Measurements from ENCODE around the gene C10orf88. TPM values are rescaled to one million over a fixed set of nuclear protein-coding genes. Genes with fewer than 3 reads are reported as not detected.
A peak's percentile ranks its signal among the peaks of the same experiment; 100 is the strongest.

The C10orf88 gene
- total RNA-seq, 1 donor, result 7.8 TPM

DNA sequence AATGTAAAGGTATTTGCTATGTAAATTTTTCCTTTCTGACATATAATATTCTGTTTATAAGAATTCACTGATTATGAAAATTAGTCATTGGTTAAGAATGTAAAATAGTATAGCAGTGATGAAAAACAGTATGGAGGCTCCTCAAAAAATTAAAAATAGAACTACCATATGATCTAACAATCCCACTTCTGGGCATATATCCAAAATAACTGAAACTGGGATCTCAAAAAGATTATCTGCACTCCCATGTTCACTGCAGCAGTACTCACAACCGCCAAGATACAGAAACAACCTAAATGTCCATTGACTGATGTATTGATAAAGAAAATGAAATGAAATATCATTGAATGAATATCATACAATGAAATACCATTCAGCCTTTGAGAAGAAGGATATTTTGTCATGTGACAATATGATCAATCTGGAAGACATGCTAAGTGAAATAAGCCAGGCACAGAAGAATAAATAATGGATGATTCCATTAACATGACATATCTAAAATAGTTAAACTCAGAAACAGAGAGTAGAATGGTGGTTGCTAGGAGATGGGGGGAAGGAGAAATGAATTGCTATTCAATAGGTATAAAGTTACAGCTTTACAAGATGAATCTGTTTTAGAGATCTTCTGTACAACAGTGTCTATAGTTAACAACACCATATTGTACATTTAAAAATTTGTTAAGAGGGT lies 14.0 kb downstream of the C10orf88 start:
- H3K4me3 ChIP-seq (ENCODE audit: low read depth, low read length), result no peak overlapping the region
- TF ChIP-seq, protein P1, sequence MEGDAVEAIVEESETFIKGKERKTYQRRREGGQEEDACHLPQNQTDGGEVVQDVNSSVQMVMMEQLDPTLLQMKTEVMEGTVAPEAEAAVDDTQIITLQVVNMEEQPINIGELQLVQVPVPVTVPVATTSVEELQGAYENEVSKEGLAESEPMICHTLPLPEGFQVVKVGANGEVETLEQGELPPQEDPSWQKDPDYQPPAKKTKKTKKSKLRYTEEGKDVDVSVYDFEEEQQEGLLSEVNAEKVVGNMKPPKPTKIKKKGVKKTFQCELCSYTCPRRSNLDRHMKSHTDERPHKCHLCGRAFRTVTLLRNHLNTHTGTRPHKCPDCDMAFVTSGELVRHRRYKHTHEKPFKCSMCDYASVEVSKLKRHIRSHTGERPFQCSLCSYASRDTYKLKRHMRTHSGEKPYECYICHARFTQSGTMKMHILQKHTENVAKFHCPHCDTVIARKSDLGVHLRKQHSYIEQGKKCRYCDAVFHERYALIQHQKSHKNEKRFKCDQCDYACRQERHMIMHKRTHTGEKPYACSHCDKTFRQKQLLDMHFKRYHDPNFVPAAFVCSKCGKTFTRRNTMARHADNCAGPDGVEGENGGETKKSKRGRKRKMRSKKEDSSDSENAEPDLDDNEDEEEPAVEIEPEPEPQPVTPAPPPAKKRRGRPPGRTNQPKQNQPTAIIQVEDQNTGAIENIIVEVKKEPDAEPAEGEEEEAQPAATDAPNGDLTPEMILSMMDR (IDR thresholded peaks at IDR 0.05; ENCODE audit: insufficient read depth, low read length), result no peak
- peak; percentile 86 for DNase-seq (ENCODE audit: low read depth)

DNA sequence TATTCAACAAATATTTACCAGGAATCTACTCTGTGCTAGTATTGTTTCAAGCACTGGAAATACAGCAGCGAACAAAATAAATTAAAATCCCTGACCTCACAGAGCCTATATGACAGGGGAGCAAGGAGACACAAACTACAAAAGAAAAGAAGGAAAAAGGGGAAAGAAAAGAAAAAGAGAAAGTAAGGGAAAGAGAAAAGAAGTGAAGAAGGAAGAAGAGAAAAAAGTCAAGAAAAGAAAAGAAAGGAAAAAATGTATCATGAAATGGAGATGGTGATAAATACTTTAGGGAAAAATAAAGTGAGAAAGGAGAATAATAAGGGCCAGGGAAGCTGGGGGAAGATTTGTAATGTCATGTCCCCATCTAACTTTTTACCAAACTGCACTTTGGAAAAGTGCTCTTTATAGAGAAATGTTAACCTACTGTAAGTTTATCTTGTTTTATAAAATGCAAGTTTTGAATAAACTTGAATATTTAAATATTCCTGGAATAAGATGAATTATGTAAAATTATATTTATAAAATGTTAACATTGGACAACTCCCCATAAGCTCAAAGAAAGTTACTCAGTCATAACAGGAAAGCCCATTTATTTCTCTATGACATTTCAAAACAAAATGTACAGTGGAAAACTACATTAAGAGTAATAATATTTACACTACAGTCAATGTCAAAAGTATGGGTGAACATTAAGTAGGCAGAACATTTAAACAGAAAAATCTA lies 14.7 kb downstream of the C10orf88 start:
- TF ChIP-seq, protein P1 (IDR thresholded peaks at IDR 0.05; ENCODE audit: insufficient read depth, low read length), result no peak
- no peak overlapping the region for H3K4me3 ChIP-seq (ENCODE audit: low read depth, low read length)
- no peak for DNase-seq (ENCODE audit: low read depth)

DNA sequence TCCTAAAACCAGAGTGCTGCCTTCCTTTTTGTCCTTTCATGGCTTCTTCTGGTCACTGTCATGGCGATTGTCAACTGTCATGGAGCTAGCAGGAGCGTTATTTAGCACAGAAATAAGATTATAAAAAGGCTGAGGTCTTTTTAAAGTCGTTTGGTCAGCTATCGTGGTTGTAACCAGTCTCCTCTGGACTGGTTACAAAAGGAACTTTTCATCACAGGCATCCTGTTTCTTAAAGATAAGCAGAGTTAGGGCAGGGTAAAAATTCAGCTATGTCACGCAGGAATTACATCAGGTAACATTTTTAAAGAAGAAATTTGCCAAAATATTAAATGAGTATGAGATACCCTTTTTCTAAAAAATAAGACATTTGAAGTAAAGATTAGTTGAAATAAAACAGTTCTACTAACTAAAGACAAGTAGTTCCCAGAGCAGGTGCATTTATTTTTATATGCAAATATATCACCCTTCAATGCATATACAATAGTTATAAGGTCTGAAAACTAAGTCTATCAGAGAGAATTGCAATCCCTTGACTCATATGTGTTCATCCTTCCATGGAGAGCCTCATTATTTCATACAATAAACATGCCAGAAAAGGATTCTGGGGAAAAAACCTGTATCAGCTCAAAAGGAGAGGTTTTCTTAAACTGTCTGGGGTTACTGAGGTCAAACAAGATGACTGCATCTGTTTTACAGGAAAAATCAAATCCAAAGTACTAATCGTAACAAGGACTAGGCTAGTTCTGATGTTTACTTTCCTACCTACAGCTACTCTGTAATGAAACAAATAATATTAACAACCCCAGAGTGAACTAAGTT lies 22.7 kb downstream of the C10orf88 start:
- DNase-seq (ENCODE audit: low read depth), result no peak
- H3K4me3 ChIP-seq (ENCODE audit: low read depth, low read length), result no peak overlapping the region
- TF ChIP-seq, protein P1 (IDR thresholded peaks at IDR 0.05; ENCODE audit: insufficient read depth, low read length), result no peak

DNA sequence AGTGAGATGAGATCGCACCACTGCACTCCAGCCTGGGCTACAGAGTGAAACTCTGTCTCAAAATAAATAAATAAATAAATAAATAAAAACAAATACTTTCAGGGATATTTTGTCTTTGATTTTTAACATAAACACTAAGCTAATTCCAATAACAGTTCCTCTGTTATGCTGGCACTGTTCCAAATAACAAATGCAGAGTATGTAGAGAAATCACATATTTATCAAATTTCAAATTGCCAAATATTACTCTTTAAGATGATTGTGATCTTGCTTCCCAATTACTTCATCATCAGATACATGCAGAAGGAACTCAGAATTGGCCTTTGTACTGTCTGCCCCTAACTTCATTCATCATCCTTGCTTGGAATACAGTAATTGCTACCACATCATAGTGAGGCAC lies 23.9 kb downstream of the C10orf88 start:
- TF ChIP-seq, protein P1 (IDR thresholded peaks at IDR 0.05; ENCODE audit: insufficient read depth, low read length), result no peak
- H3K4me3 ChIP-seq (ENCODE audit: low read depth, low read length), result no peak overlapping the region
- DNase-seq (ENCODE audit: low read depth), result no peak

DNA sequence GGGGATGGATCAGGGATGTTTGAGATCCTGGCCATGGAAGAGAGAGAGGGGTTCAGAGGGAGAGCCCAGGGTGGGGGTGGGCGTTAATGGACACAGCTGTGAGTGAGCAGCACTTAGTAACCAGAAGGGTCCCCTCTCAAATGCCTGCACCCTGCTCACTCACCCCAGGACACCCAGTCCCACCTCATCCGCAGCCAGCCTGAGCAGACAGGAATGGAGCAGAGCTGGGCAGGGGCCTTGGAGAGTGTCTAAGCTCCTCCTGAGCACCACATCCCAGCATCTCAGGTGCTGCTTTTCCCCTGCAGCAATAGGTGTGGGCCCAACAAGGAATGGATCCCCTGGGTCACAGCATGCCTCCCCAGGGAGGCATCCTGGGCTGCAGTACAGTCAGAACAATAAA lies 38.3 kb downstream of the C10orf88 start:
- TF ChIP-seq, protein P1 (IDR thresholded peaks at IDR 0.05; ENCODE audit: insufficient read depth, low read length), result no peak
- no peak for DNase-seq (ENCODE audit: low read depth)
- H3K4me3 ChIP-seq (ENCODE audit: low read depth, low read length), result no peak overlapping the region

DNA sequence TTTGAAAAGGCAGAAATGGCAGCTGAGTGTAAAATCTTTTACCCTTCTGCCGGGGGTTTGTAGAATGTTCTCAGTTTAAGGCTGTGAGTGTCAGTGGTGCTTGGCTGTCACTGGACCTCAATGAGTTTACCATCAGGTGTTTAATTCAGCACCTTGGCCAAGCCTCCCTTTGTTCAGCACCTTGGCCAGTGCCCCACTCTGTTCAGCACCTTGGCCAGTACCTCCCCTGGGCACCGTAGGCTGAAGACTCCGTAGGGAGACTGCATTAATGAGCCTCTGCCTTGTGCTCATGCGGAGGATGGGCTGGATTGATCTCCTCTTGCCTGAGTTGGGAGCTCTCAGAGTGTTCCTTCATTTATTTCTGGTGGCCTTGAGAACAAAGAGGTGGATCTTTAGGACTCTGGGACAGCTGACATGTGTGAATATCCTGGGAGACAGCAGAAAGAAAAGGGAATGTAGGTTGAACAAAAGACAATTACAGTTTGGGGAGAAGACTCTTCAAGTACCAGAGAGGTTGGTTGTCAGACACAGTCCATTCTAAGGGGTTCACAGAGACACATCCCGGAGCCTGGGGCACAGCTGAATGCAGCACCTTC lies 42.0 kb downstream of the C10orf88 start:
- DNase-seq (ENCODE audit: low read depth), result peak; percentile 53
- TF ChIP-seq, protein P1 (IDR thresholded peaks at IDR 0.05; ENCODE audit: insufficient read depth, low read length), result no peak
- H3K4me3 ChIP-seq (ENCODE audit: low read depth, low read length), result no peak overlapping the region
